Activated T-helper 2 cell treated with anti-CD3 and anti-CD28 coated beads, Interferon-gamma antibody, Interleukin-2, Interleukin-4, amounts not matched to agents 10 μg/mL and 5 μg/mL and 100 μg/mL, durations not matched to agents 14 hours and 24 hours and 36 hours (primary cell): ENCODE measurements around the gene PATZ1. TPM values are rescaled to one million over a fixed set of nuclear protein-coding genes. Genes with fewer than 3 reads are reported as not detected.

Source experiments
- DNase-seq: peaks from one replicate; pipeline ENCODE4 v3.0.0; 2021; ENCODE audit warnings: low spot score
- H3K27ac Mint-ChIP-seq: one replicate; pipeline ENCODE4 v1.8.0; 2021; ENCODE audit warnings: mixed read lengths
- H3K27me3 Mint-ChIP-seq: one replicate; pipeline ENCODE4 v1.8.0; 2021; ENCODE audit warnings: low read depth, mixed read lengths
- H3K36me3 Mint-ChIP-seq: one replicate; pipeline ENCODE4 v1.8.0; 2021; ENCODE audit warnings: low read depth, mixed read lengths
- H3K4me1 Mint-ChIP-seq: one replicate; pipeline ENCODE4 v1.8.0; 2021; ENCODE audit warnings: low read depth, mixed read lengths
- H3K4me3 Mint-ChIP-seq: one replicate; pipeline ENCODE4 v1.8.0; 2021; ENCODE audit warnings: low read depth, mild to moderate bottlenecking, moderate library complexity, mixed read lengths
- H3K9me3 Mint-ChIP-seq: one replicate; pipeline ENCODE4 v1.8.0; 2021; ENCODE audit warnings: mixed read lengths
- intact Hi-C: fragments of 100-400 bp; cut with micrococcal nuclease; formaldehyde crosslinking; loops from one replicate; pipeline ENCODE4 v1.15.1; 2023
- total RNA-seq: library from RNA; stranded (reverse); gene quantifications from 2 replicates; pipeline ENCODE4 v1.2.3, GENCODE V29; 2022

PATZ1 gene
- total RNA-seq, 1 donor from 2014 or later, result 30.6 TPM

GRCh38 chr22:31340765-31341247 lies 5.3 kb downstream of the PATZ1 start:
- peaks cover 79% of the 10 kb centered on the region for H3K36me3 Mint-ChIP-seq
- intact Hi-C loops, result no loop called here
- H3K4me1 Mint-ChIP-seq, result peaks cover 52% of the 10 kb centered on the region
- no peak overlapping the region for H3K27ac Mint-ChIP-seq
- no peaks in the 10 kb centered on the region for H3K27me3 Mint-ChIP-seq
- no peak for DNase-seq
- H3K9me3 Mint-ChIP-seq, result no peaks in the 10 kb centered on the region
- peak overlapping the region; percentile 11 for H3K4me3 Mint-ChIP-seq

- Mint-ChIP-seq H3K4me1 (peaks cover 52% of the 10 kb centered on the region), H3K27me3 (no peaks in the 10 kb centered on the region), H3K27ac (no peak overlapping the region), H3K36me3 (peaks cover 81% of the 10 kb centered on the region), H3K4me3 (no peak overlapping the region), H3K9me3 (no peaks in the 10 kb centered on the region)
- DNase-seq, result no peak
- intact Hi-C loops, result no loop called here
Observed at GRCh38 chr22:31340360-31340759, 5.8 kb downstream of the PATZ1 start.

- Mint-ChIP-seq H3K9me3 (no peaks in the 10 kb centered on the region), H3K36me3 (peaks cover 84% of the 10 kb centered on the region), H3K27me3 (no peaks in the 10 kb centered on the region), H3K27ac (no peak overlapping the region), H3K4me3 (no peak overlapping the region), H3K4me1 (peaks cover 48% of the 10 kb centered on the region)
- no peak for DNase-seq
- intact Hi-C loops, result no loop called here
Observed at GRCh38 chr22:31339148-31339832, 6.9 kb downstream of the PATZ1 start.

DNA sequence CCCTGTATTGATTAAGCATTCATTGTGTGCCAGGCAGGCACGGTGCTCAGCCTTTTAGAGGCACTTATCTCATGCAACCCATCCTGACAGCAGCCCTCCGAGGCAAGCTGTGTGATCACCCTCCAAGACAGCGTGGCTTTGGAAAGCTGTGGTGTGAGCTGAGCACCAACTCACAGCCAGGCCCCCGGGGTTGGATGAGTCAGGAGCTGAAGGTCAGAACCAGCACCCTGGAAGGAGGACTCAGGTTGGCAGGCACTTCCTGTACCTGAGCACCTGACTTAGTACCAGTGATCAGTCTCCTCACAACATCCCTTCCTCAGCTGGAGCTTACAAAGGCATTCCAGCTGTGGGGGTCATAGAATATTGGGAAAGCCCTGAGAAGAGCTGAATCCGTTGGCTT lies 9.0 kb downstream of the PATZ1 start:
- peak overlapping the region; percentile 42 for H3K27ac Mint-ChIP-seq
- no peaks in the 10 kb centered on the region for H3K27me3 Mint-ChIP-seq
- intact Hi-C loops, result no loop called here
- H3K9me3 Mint-ChIP-seq, result no peaks in the 10 kb centered on the region
- no peak for DNase-seq
- H3K36me3 Mint-ChIP-seq, result peaks cover 84% of the 10 kb centered on the region
- H3K4me1 Mint-ChIP-seq, result peaks cover 36% of the 10 kb centered on the region
- no peak overlapping the region for H3K4me3 Mint-ChIP-seq

GRCh38 chr22:31334329-31334728 lies 11.8 kb downstream of the PATZ1 start:
- no peaks in the 10 kb centered on the region for H3K27me3 Mint-ChIP-seq
- H3K4me1 Mint-ChIP-seq, result peaks cover 35% of the 10 kb centered on the region
- intact Hi-C loops, result no loop called here
- peaks cover 85% of the 10 kb centered on the region for H3K36me3 Mint-ChIP-seq
- no peak overlapping the region for H3K4me3 Mint-ChIP-seq
- no peak overlapping the region for H3K27ac Mint-ChIP-seq
- no peaks in the 10 kb centered on the region for H3K9me3 Mint-ChIP-seq
- DNase-seq, result no peak

- intact Hi-C loops, result no loop called here
- Mint-ChIP-seq H3K4me1 (peaks cover 33% of the 10 kb centered on the region), H3K9me3 (no peaks in the 10 kb centered on the region), H3K4me3 (no peak overlapping the region), H3K36me3 (peaks cover 88% of the 10 kb centered on the region), H3K27ac (no peak overlapping the region), H3K27me3 (no peaks in the 10 kb centered on the region)
- no peak for DNase-seq
Observed at GRCh38 chr22:31333641-31334040, 12.5 kb downstream of the PATZ1 start.

DNA sequence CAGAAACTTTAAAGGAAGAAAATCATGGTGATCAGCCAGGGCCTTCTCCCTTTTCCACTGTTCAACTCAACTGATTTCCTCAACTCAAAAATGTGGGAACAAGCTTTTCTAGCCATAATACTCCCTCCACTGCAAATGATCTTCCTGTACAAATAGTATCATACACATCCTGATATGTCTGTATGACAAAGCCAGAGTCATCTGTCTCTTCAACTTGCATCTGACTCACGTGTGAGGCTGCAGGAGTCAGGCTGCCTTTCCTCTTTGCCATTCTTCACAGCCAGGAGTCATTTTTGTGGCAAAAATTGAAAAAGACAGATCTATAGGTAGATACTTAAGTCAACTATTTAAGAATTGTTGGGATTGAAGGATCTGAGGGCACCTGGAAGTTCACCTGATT lies 13.3 kb downstream of the PATZ1 start:
- Mint-ChIP-seq H3K27me3 (no peaks in the 10 kb centered on the region), H3K9me3 (no peaks in the 10 kb centered on the region), H3K27ac (peak overlapping the region; percentile 15), H3K4me3 (no peak overlapping the region), H3K4me1 (peaks cover 29% of the 10 kb centered on the region), H3K36me3 (peaks cover 87% of the 10 kb centered on the region)
- intact Hi-C loops, result no loop called here
- DNase-seq, result no peak

DNA sequence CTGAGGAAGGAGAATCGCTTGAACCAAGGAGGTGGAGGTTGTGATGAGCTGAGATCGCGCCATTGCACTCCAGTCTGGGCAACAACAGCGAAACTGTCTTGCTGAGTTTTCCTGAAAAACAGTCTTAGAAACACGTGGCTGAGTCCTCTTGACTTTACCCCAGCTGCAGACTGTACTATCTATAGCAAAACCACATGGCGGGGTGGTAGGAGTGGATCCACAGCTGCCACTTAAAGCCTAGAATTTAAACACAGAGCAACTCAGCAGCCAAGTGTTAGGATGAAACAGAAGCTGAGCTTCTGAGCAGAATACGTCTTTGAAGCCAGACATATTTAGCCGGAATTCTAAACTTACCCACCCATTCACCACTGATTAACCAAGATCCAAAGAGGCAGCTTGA lies 14.1 kb downstream of the PATZ1 start:
- no peak for DNase-seq
- H3K36me3 Mint-ChIP-seq, result peaks cover 88% of the 10 kb centered on the region
- no peaks in the 10 kb centered on the region for H3K27me3 Mint-ChIP-seq
- intact Hi-C loops, result no loop called here
- peaks cover 23% of the 10 kb centered on the region for H3K4me1 Mint-ChIP-seq
- H3K4me3 Mint-ChIP-seq, result no peak overlapping the region
- H3K9me3 Mint-ChIP-seq, result no peaks in the 10 kb centered on the region
- no peak overlapping the region for H3K27ac Mint-ChIP-seq

DNA sequence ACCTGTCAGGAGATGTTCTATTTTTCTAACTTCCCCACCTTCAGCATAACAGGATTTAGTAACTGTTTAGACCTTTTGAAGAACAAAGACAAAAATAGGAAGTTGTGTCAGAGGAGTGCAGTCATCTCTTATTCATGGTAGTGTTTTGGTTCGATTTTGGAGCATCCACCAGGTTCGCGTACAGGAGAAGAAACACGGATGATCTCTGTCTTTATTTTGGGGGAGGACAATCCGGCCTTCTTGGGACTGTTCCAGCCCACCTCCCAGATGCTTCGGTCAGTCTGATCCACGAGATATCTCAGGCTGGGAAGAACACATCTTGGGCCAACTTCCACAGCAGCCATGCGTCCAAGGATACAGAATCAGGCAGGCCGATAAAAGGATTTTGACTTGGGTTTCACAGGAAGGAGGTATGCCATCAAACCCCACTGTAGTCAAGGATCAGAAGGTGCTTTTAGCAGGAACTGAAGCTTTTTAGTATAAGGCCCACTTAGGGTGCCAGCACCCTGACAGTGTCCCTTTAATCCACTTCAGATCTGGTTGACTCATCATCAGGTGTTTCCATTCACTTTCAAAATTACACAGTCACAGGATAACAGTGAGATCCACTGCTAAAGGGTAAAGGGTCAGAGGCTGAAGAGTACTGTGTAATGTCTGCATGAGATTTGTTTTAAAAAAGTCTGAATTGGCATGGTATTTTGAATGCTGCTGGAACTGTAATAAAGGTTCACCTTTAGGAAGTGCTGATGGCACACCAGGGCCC lies 16.5 kb downstream of the PATZ1 start:
- Mint-ChIP-seq H3K4me1 (peaks cover 19% of the 10 kb centered on the region), H3K4me3 (no peak overlapping the region), H3K27ac (peak overlapping the region; percentile 56), H3K9me3 (no peaks in the 10 kb centered on the region), H3K27me3 (no peaks in the 10 kb centered on the region), H3K36me3 (peaks cover 88% of the 10 kb centered on the region)
- DNase-seq, result no peak
- intact Hi-C loops, result no loop called here

DNA sequence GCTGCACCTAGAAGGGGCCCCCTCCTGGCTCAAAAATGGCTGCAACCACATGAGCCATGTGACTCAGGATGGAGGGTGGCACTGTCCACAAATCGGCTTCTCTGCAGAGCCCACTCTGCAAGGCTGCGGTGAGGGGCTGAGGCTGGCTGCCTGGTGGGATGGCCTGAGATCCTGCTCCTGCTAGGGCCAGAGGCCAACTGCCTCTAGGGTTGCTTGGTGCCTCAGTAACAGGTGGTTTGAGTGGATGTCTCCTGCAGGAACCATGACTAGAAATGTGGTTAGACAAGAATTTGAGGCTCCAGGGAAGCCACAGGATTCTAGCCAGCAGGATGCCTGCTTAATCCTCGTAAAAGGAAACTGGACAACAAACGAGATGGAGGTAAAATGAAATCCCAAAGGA lies 17.1 kb downstream of the PATZ1 start:
- intact Hi-C loops, result no loop called here
- Mint-ChIP-seq H3K4me3 (no peak overlapping the region), H3K27me3 (no peaks in the 10 kb centered on the region)

DNA sequence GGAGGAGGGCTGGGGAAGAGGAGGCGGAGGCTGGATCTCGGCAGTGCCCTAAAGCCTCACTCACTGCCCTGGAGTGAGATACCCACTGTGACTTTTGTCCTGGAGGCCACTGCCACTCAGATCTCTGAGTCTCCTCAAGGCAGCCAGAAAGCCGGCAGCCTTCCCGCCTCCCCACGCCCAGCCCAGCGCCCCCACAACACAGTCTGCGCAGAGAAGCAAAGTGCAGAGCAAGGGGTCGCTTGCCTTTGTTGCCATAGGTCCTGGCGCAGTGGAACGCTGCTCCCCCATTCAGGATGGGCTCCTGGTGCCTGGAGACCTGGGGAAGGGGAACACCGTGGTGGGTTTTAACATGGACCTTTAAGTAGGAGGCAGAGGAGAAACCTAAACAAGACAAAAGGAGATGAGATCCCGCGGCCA lies 17.6 kb downstream of the PATZ1 start:
- Mint-ChIP-seq H3K36me3 (peaks cover 77% of the 10 kb centered on the region), H3K27ac (no peak overlapping the region), H3K9me3 (no peaks in the 10 kb centered on the region), H3K27me3 (no peaks in the 10 kb centered on the region), H3K4me1 (peaks cover 19% of the 10 kb centered on the region), H3K4me3 (no peak overlapping the region)
- intact Hi-C loops, result no loop called here
- no peak for DNase-seq

More for the DNA sequence above, 17.1 kb downstream of the PATZ1 start:
- no peak overlapping the region for H3K27ac Mint-ChIP-seq
- peaks cover 82% of the 10 kb centered on the region for H3K36me3 Mint-ChIP-seq
- H3K4me1 Mint-ChIP-seq, result peaks cover 19% of the 10 kb centered on the region
- no peaks in the 10 kb centered on the region for H3K9me3 Mint-ChIP-seq
- DNase-seq, result no peak

GRCh38 chr22:31327806-31328543 lies 18.2 kb downstream of the PATZ1 start:
- H3K4me1 Mint-ChIP-seq, result peaks cover 18% of the 10 kb centered on the region
- DNase-seq, result no peak
- H3K27me3 Mint-ChIP-seq, result no peaks in the 10 kb centered on the region
- intact Hi-C loops, result no loop called here
- no peak overlapping the region for H3K27ac Mint-ChIP-seq
- no peak overlapping the region for H3K4me3 Mint-ChIP-seq
- no peaks in the 10 kb centered on the region for H3K9me3 Mint-ChIP-seq
- peaks cover 71% of the 10 kb centered on the region for H3K36me3 Mint-ChIP-seq

DNA sequence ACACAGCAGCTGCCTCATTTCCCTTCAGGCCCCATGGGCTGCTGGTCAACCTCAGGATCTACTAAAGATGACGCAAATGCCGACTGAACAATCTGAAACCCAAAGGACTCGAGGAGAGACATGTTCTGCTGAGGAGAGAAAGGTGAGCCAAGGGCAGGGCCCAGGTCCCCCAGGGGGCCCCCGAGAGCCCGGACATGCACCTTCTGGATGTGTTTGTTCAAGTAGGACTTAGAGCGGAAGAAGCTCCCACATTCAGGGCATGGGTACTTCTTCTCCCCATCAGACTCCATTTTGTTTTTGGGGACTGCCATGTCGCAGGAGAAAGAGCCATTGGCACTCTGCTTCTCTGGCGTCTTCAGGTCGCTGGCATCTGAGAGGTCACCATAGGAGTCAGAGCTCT lies 19.3 kb downstream of the PATZ1 start:
- Mint-ChIP-seq H3K27ac (no peak overlapping the region), H3K27me3 (no peaks in the 10 kb centered on the region), H3K9me3 (no peaks in the 10 kb centered on the region), H3K36me3 (peaks cover 60% of the 10 kb centered on the region), H3K4me3 (no peak overlapping the region), H3K4me1 (peaks cover 16% of the 10 kb centered on the region)
- intact Hi-C loops, result no loop called here
- no peak for DNase-seq
